HepG2 (cell line): ENCODE measurements around the gene AMPD2. TPM values are rescaled to one million over a fixed set of nuclear protein-coding genes. Genes with fewer than 3 reads are reported as not detected.

ENCODE experiments used
- AGO1 ChIP-seq: fragments of 200-400 bp; formaldehyde crosslinking; IDR thresholded peaks from 2 replicates; pipeline ENCODE4 v1.6.1; 2017; ENCODE audit warnings: mild to moderate bottlenecking, low read depth, low read length, moderate library complexity; ENCODE audit not compliant: poor library complexity, severe bottlenecking
- CC2D1A ChIP-seq: sonication (generic); formaldehyde crosslinking; IDR thresholded peaks from 2 replicates; pipeline ENCODE4 v1.8.1; 2023; ENCODE audit warnings: mild to moderate bottlenecking, missing genetic modification reagents
- DMAP1 ChIP-seq: IDR thresholded peaks from 2 replicates; pipeline ENCODE4 v1.6.1; 2016
- DRAP1 ChIP-seq: IDR thresholded peaks from 2 replicates; pipeline ENCODE4 v1.6.1; 2016; ENCODE audit warnings: missing genetic modification reagents, missing compliant biosample characterization
- E2F1 ChIP-seq: sonication (generic); formaldehyde crosslinking; IDR thresholded peaks from 2 replicates; pipeline ENCODE4 v1.5.0; 2020; ENCODE audit warnings: missing genetic modification reagents
- EEA1 ChIP-seq: sonication (generic); formaldehyde crosslinking; IDR thresholded peaks from 2 replicates; pipeline ENCODE4 v1.5.1; 2020; ENCODE audit warnings: mild to moderate bottlenecking, missing genetic modification reagents, borderline replicate concordance
- ESRRA ChIP-seq: sonication (generic); formaldehyde crosslinking; IDR thresholded peaks from 2 replicates; pipeline ENCODE4 v1.5.1; 2020; ENCODE audit warnings: mild to moderate bottlenecking, low read depth, missing genetic modification reagents
- ETV5 ChIP-seq: IDR thresholded peaks from 2 replicates; pipeline ENCODE4 v1.6.1; 2018; ENCODE audit warnings: missing biosample characterization, missing genetic modification reagents, inconsistent platforms, borderline replicate concordance
- HMG20A ChIP-seq: IDR thresholded peaks from 2 replicates; pipeline ENCODE4 v1.6.1; 2016; ENCODE audit warnings: borderline replicate concordance
- KDM5B ChIP-seq: sonication (generic); formaldehyde crosslinking; IDR thresholded peaks from 2 replicates; pipeline ENCODE4 v1.4.0; 2020; ENCODE audit warnings: missing genetic modification reagents, mild to moderate bottlenecking, borderline replicate concordance
- KLF12 ChIP-seq: sonication (generic); formaldehyde crosslinking; IDR thresholded peaks from 2 replicates; pipeline ENCODE4 v1.4.0; 2020; ENCODE audit warnings: missing genetic modification reagents, borderline replicate concordance
- MIER3 ChIP-seq: IDR thresholded peaks from 2 replicates; pipeline ENCODE4 v1.6.1; 2016; ENCODE audit warnings: missing compliant biosample characterization, borderline replicate concordance
- SALL1 ChIP-seq: sonication (generic); formaldehyde crosslinking; IDR thresholded peaks from 2 replicates; pipeline ENCODE4 v1.8.0; 2022; ENCODE audit warnings: mild to moderate bottlenecking, missing genetic modification reagents
- SCMH1 ChIP-seq: sonication (generic); formaldehyde crosslinking; IDR thresholded peaks from 2 replicates; pipeline ENCODE4 v1.9.0; 2021; ENCODE audit warnings: missing genetic modification reagents, mild to moderate bottlenecking, borderline replicate concordance
- SMC3 ChIP-seq: IDR thresholded peaks from 2 replicates; pipeline ENCODE4 v1.6.1; 2011; ENCODE audit warnings: low read length, improper control_type of control experiment
- SMYD3 ChIP-seq: sonication (generic); formaldehyde crosslinking; IDR thresholded peaks from 2 replicates; pipeline ENCODE4 v1.8.1; 2023; ENCODE audit warnings: mild to moderate bottlenecking, missing genetic modification reagents
- SRSF1 ChIP-seq: fragments of 200-400 bp; formaldehyde crosslinking; optimal IDR thresholded peaks from 2 replicates; pipeline ENCODE3; 2017; ENCODE audit warnings: mild to moderate bottlenecking, low read depth, low read length, moderate library complexity
- YEATS2 ChIP-seq: sonication (generic); formaldehyde crosslinking; IDR thresholded peaks from 2 replicates; pipeline ENCODE4 v1.4.0; 2020; ENCODE audit warnings: missing genetic modification reagents, borderline replicate concordance
- ZNF225 ChIP-seq: sonication (generic); formaldehyde crosslinking; IDR thresholded peaks from 2 replicates; pipeline ENCODE4 v1.4.0; 2020; ENCODE audit warnings: mild to moderate bottlenecking, missing genetic modification reagents
- ZNF546 ChIP-seq: sonication (generic); formaldehyde crosslinking; conservative IDR thresholded peaks from 2 replicates; pipeline ENCODE4 v1.8.1; 2023; ENCODE audit warnings: mild to moderate bottlenecking, missing genetic modification reagents
- ZNF598 ChIP-seq: sonication (generic); formaldehyde crosslinking; IDR thresholded peaks from 2 replicates; pipeline ENCODE4 v1.5.1; 2020; ENCODE audit warnings: mild to moderate bottlenecking, missing genetic modification reagents, borderline replicate concordance
- ZNF709 ChIP-seq: sonication (generic); formaldehyde crosslinking; IDR thresholded peaks from 2 replicates; pipeline ENCODE4 v1.5.0; 2020; ENCODE audit warnings: mild to moderate bottlenecking, missing genetic modification reagents
- ZNF790 ChIP-seq: sonication (generic); formaldehyde crosslinking; IDR thresholded peaks from 2 replicates; pipeline ENCODE4 v1.8.0; 2022; ENCODE audit warnings: missing genetic modification reagents, mild to moderate bottlenecking, borderline replicate concordance
- ZSCAN22 ChIP-seq: sonication (generic); formaldehyde crosslinking; IDR thresholded peaks from 2 replicates; pipeline ENCODE4 v1.4.0; 2020; ENCODE audit warnings: mild to moderate bottlenecking, missing genetic modification reagents
- ZXDC ChIP-seq: sonication (generic); formaldehyde crosslinking; IDR thresholded peaks from 2 replicates; pipeline ENCODE4 v1.5.0; 2020; ENCODE audit warnings: mild to moderate bottlenecking, missing genetic modification reagents
- polyA plus RNA-seq, 8 experiments: library from polyadenylated mRNA; depleted of rRNA in 3 of 8; stranded (reverse) in 7 of 8; unstranded in 1 of 8; fragments of >200 nt; fragmentation: Illumina TruSeq in 4 of 8; extraction: Trizol in 4 of 8; gene quantifications; 2 replicates each; pipeline versions ENCODE4 v1.2.1 to v1.2.3, GENCODE V29; 2011 to 2016; ENCODE audit warnings: low read depth in 4 of 8, missing spikeins in 1 of 8, mixed read lengths in 1 of 8; ENCODE audit not compliant: insufficient read depth in 1 of 8
- total RNA-seq, 5 experiments: library from RNA; depleted of rRNA; stranded (reverse); fragments of >200 nt; fragmentation: Illumina TruSeq; extraction: Trizol; gene quantifications; 2 replicates each; pipeline ENCODE4 v1.2.3, GENCODE V29; 2016; ENCODE audit warnings: low read depth in 1 of 5

The AMPD2 gene
- total and polyA plus RNA-seq, 2 of the 13 experiments (the other 11 are each of a cell fraction or from before 2014, with no cell fraction given) = 62.3 to 82.0 TPM

DNA sequence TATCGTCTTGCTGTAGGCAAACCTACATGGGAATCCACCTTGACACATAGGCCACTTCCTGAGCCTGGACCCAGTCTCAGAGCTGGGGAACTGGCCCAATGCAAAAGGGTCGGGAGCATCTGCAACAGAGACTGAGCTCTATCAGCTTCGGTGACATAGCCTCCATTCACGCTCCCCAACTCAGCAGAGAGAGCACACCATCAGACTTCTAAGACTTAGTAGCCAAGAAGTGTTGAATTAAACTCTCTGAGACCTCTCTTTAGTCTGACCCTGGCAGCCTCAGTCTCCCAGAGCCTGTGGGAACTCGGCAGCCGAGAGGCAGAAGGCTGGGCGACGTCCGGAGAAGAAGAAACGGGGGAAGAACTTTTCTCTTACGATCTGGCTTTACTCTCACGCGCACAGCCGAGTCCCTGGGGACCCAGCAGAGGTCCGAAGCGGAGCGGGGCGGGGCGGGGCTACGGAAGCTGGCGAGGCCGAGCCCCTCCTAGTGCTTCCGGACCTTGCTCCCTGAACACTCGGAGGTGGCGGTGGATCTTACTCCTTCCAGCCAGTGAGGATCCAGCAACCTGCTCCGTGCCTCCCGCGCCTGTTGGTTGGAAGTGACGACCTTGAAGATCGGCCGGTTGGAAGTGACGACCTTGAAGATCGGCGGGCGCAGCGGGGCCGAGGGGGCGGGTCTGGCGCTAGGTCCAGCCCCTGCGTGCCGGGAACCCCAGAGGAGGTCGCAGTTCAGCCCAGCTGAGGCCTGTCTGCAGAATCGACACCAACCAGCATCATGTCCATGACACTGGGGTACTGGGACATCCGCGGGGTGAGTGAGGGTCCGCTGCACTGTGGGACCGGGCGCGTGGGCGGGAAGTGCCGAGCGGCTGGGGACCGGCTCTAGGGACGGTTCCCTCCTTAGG lies 36.2 kb downstream of the AMPD2 start, which contains the start of gene GSTM4 (continued):
- TF ChIP-seq DRAP1 (peak; percentile 50; the same call in 1 of the 2 replicates), SRSF1 (peak; percentile 48), ESRRA (CRISPR knock-in tag) (peak; percentile 88), ZNF546 (CRISPR knock-in tag) (no peak), ZNF225 (CRISPR knock-in tag) (no peak), ZSCAN22 (peak; percentile 60; the same call in 1 of the 2 replicates), ZNF709 (CRISPR knock-in tag) (0 out of 2 replicates have a peak, but pooled peaks have one; percentile 7), ZNF598 (peak; percentile 84), DMAP1 (CRISPR knock-in tag) (peak; percentile 60; the same call in 1 of the 2 replicates), SCMH1 (no peak), KLF12 (peak; percentile 73), SMYD3 (CRISPR knock-in tag) (0 out of 2 replicates have a peak, but pooled peaks have one; percentile 72), ZNF790 (CRISPR knock-in tag) (no peak), MIER3 (CRISPR knock-in tag) (peak; percentile 83; the same call in 1 of the 2 replicates), YEATS2 (CRISPR knock-in tag) (peak; percentile 86), ZXDC (CRISPR knock-in tag) (peak; percentile 23; the same call in 1 of the 2 replicates), AGO1 (no peak), CC2D1A (CRISPR knock-in tag) (peak; percentile 59; the same call in 1 of the 2 replicates), SMC3 (no peak), KDM5B (CRISPR knock-in tag) (peak; percentile 76), ETV5 (CRISPR knock-in tag) (peak; percentile 82), EEA1 (CRISPR knock-in tag) (peak; percentile 5; the same call in 1 of the 2 replicates), HMG20A (CRISPR knock-in tag) (0 out of 2 replicates have a peak, but pooled peaks have one; percentile 53), SALL1 (CRISPR knock-in tag) (peak; percentile 82), E2F1 (CRISPR knock-in tag) (0 out of 2 replicates have a peak, but pooled peaks have one; percentile 24)
